HG03108 (cell line): ENCODE measurements around the gene ARHGAP42.

Source experiments
- ATAC-seq: cut with Tn5 transposase; IDR thresholded peaks from one replicate; pipeline ENCODE4 v1.9.1; 2021; ENCODE audit warnings: moderate library complexity; ENCODE audit not compliant: unreplicated experiment

Gene ARHGAP42

GRCh38 chr11:100902454-100903141, 215.5 kb downstream of the ARHGAP42 start:
- no peak for ATAC-seq

GRCh38 chr11:100903284-100903683, 216.2 kb downstream of the ARHGAP42 start:
- no peak for ATAC-seq

GRCh38 chr11:100905684-100906083, 218.6 kb downstream of the ARHGAP42 start:
- ATAC-seq, result no peak

GRCh38 chr11:100908746-100909145, 221.7 kb downstream of the ARHGAP42 start:
- peak; percentile 53 for ATAC-seq

- peak; percentile 79 for ATAC-seq
These were observed 223.7 kb downstream of the ARHGAP42 start for GRCh38 chr11:100910808-100911207.

GRCh38 chr11:100914415-100915110, 227.5 kb downstream of the ARHGAP42 start:
- ATAC-seq, result no peak

GRCh38 chr11:100918551-100919500, 231.7 kb downstream of the ARHGAP42 start:
- ATAC-seq, result no peak

GRCh38 chr11:100920593-100920992, 233.5 kb downstream of the ARHGAP42 start:
- no peak for ATAC-seq

- ATAC-seq, result no peak
These were observed 235.0 kb downstream of the ARHGAP42 start for GRCh38 chr11:100922121-100922520.

- no peak for ATAC-seq
These were observed 236.5 kb downstream of the ARHGAP42 start for GRCh38 chr11:100923555-100923954.

GRCh38 chr11:100925935-100926334, 238.8 kb downstream of the ARHGAP42 start:
- ATAC-seq, result peak; percentile 73

- no peak for ATAC-seq
These were observed 240.5 kb downstream of the ARHGAP42 start for GRCh38 chr11:100927579-100927978.

GRCh38 chr11:100928426-100928825, 241.3 kb downstream of the ARHGAP42 start:
- ATAC-seq, result no peak

GRCh38 chr11:100929377-100929776, 242.3 kb downstream of the ARHGAP42 start:
- ATAC-seq, result peak; percentile 50

- no peak for ATAC-seq
These were observed 243.2 kb downstream of the ARHGAP42 start for GRCh38 chr11:100930185-100930778.

- peak; percentile 44 for ATAC-seq
These were observed 245.5 kb downstream of the ARHGAP42 start for GRCh38 chr11:100932474-100933100.

GRCh38 chr11:100936781-100937180, 249.7 kb downstream of the ARHGAP42 start:
- no peak for ATAC-seq

- ATAC-seq, result no peak
These were observed 252.5 kb downstream of the ARHGAP42 start for GRCh38 chr11:100939571-100939970.

- ATAC-seq, result no peak
These were observed 253.0 kb downstream of the ARHGAP42 start for GRCh38 chr11:100940111-100940510.

- no peak for ATAC-seq
These were observed 253.9 kb downstream of the ARHGAP42 start for GRCh38 chr11:100941033-100941432.
